BE2C (cell line): Measurements from ENCODE around the gene FOXJ3.

Experiments used
- DNase-seq: peaks from one replicate; pipeline ENCODE4 v3.0.0-alpha.2; 2020
- H3K27me3 ChIP-seq: fragments of 250-450 bp; sonication (Bioruptor Pico); 2 replicates; pipeline ENCODE4 v1.5.1; 2020; ENCODE audit warnings: mild to moderate bottlenecking
- H3K36me3 ChIP-seq: fragments of 250-450 bp; sonication (Bioruptor Pico); 2 replicates; pipeline ENCODE4 v1.5.1; 2020; ENCODE audit warnings: mild to moderate bottlenecking
- H3K4me1 ChIP-seq: fragments of 250-450 bp; sonication (Bioruptor Pico); 2 replicates; pipeline ENCODE4 v1.5.1; 2020
- H3K4me3 ChIP-seq: 2 replicates; pipeline ENCODE4 v1.5.1; 2011; ENCODE audit warnings: low read depth, low read length
- H3K9me3 ChIP-seq: fragments of 250-450 bp; sonication (Bioruptor Pico); 2 replicates; pipeline ENCODE4 v1.5.1; 2020
- CTCF ChIP-seq: IDR thresholded peaks from 2 replicates; pipeline ENCODE4 v1.5.1; 2012; ENCODE audit warnings: mild to moderate bottlenecking, low read depth, low read length

FOXJ3 gene

GRCh38 chr1:42223036-42223435 lies 112.0 kb downstream of the FOXJ3 start:
- H3K36me3 ChIP-seq = no peaks in the 10 kb centered on the region
- DNase-seq = no peak
- no peaks in the 10 kb centered on the region for H3K4me1 ChIP-seq
- no peaks in the 10 kb centered on the region for H3K9me3 ChIP-seq
- TF ChIP-seq CTCF = no peak
- H3K27me3 ChIP-seq = no peaks in the 10 kb centered on the region
- H3K4me3 ChIP-seq = no peak overlapping the region

- Histone ChIP-seq H3K27me3 (no peaks in the 10 kb centered on the region), H3K4me3 (no peak overlapping the region), H3K36me3 (no peaks in the 10 kb centered on the region), H3K4me1 (no peaks in the 10 kb centered on the region), H3K9me3 (no peaks in the 10 kb centered on the region)
- TF ChIP-seq CTCF = no peak
- DNase-seq = no peak
These were observed 113.0 kb downstream of the FOXJ3 start for GRCh38 chr1:42221952-42222606.

- Histone ChIP-seq H3K4me3 (no peak overlapping the region), H3K9me3 (no peaks in the 10 kb centered on the region), H3K36me3 (no peaks in the 10 kb centered on the region), H3K27me3 (no peaks in the 10 kb centered on the region), H3K4me1 (no peaks in the 10 kb centered on the region)
- TF ChIP-seq CTCF = no peak
- DNase-seq = no peak
These were observed 113.6 kb downstream of the FOXJ3 start for GRCh38 chr1:42221456-42221855.

- no peak for TF ChIP-seq CTCF
- H3K9me3 ChIP-seq = no peaks in the 10 kb centered on the region
- H3K4me3 ChIP-seq = no peak overlapping the region
- no peaks in the 10 kb centered on the region for H3K27me3 ChIP-seq
- H3K4me1 ChIP-seq = no peaks in the 10 kb centered on the region
- no peaks in the 10 kb centered on the region for H3K36me3 ChIP-seq
- no peak for DNase-seq
These were observed 115.4 kb downstream of the FOXJ3 start for GRCh38 chr1:42219627-42220026.

- TF ChIP-seq CTCF = no peak
- H3K36me3 ChIP-seq = no peaks in the 10 kb centered on the region
- no peak for DNase-seq
- H3K27me3 ChIP-seq = no peaks in the 10 kb centered on the region
- peaks cover 2% of the 10 kb centered on the region for H3K4me1 ChIP-seq
- H3K9me3 ChIP-seq = no peaks in the 10 kb centered on the region
- H3K4me3 ChIP-seq = no peak overlapping the region
These were observed 120.6 kb downstream of the FOXJ3 start for GRCh38 chr1:42214447-42214871.

GRCh38 chr1:42211224-42211623 lies 123.8 kb downstream of the FOXJ3 start:
- TF ChIP-seq CTCF = no peak
- no peaks in the 10 kb centered on the region for H3K27me3 ChIP-seq
- H3K4me3 ChIP-seq = no peak overlapping the region
- DNase-seq = no peak
- peaks cover 2% of the 10 kb centered on the region for H3K4me1 ChIP-seq
- no peaks in the 10 kb centered on the region for H3K9me3 ChIP-seq
- no peaks in the 10 kb centered on the region for H3K36me3 ChIP-seq
